HG02840 (cell line): ENCODE data around the gene TKFC.

Source experiments
- ATAC-seq: cut with Tn5 transposase; IDR thresholded peaks from one replicate; pipeline ENCODE4 v1.9.1; 2021; ENCODE audit warnings: mild to moderate bottlenecking, moderate library complexity, moderate number of reproducible peaks; ENCODE audit not compliant: unreplicated experiment, low FRiP score

TKFC gene

DNA sequence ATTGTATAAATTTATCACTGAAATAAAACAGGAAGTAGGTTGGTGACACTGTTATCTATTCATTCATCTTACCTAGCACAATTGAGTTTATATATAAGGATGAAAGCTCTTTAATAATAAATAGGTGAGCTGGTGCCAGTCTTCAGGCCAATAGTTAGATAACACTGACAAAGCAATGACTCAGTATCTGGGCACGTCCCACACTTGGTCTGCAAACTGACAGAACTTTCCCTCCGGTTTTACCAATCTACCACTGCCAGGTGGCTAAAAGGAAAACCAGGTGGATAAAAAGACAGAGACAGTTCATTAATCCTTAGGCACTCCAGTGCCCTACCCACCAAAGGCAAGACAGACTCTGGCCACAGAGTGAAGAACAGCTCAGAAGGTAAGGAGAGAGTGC, 17.8 kb upstream of the TKFC start:
- no peak for ATAC-seq

DNA sequence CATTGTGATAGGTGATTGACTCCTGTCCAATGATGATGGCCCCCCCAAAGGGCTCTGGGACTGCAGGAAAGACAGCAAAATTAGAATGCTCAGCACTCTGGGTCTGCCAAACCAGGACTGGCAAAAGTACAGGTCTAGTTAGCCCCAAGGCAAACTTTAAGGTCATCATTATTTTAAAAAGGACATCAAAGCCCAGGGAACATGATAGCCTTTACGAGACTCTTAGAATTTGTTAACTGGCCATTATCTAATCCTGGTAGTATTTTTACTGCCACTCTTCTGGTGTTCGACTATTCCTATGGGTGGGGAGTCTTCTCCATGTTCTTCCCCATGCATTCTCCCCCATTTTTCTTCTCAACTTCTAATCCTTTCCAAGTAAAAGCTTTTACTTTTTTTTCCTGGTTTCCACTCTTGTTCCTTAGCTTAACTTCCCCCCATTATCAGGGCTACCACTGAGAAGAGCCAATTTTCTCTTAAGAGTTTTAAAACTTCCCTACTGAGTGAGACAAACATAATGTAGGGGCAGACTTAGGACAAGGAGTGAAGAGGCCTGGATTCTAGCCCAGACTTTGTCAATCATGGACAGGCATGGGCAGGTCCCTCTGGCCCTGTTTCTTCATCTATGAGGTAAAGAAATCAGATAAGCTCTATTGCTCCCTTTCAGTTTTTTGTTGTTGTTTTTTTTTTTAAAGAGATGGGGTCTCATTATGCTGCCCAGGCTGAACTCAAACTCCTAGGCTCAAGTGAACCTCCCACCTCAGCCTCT, 7.2 kb upstream of the TKFC start:
- no peak for ATAC-seq

DNA sequence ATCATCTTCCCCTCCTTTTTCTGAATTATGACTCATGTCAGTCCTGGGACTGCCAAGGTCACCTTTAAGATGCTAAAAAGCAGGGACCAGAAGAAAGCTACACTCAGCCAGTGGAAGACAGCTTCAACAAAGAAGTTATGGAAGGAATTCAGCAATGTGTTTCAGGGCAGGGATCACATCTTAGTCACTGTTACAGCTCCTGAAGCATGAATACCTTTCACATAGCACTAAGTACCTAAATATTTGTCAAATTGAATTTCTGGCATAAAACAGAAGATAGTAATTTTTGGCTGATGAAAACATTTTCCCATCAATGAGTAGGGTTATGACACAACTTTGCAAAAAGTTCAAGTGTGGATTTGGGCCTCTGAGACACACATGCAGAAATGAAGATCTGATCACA, 5.4 kb upstream of the TKFC start:
- ATAC-seq, result no peak

DNA sequence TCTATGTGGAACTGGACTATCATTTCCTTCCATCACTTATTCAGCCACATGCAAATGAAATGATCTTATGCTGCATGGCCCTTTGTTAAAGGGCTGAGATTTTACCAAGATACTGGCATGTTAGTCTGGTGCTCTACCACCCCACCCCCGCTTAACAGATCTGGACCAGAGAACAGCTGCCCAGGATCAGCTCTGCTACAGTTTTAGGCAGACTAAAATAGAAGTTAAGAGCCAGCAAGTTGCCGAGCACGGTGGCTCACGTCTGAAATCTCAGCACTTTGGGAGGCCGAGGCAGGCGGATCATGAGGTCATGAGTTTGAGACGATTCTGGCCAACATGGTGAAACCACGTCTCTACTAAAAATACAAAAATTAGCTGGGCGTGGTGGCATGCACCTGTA, 4.7 kb upstream of the TKFC start:
- ATAC-seq, result no peak

DNA sequence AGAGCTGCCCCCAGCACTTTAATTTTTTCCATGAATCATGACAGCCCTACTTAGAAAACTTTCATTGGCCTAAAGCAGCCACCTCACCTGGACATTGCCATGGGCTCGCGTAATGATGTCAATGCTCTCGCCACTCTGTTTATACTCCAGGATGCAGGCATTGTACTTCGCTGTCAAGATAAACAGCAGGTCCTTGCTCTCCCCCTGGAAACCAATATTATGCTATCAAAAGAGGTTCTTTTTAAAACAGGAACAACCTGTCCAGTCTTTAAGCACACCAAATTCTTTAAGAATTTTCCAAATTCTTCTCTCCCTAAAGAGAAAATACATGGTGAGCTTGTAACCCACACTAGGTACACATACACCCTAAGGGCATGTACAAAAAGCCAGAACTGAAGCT, 3.2 kb upstream of the TKFC start:
- no peak for ATAC-seq

DNA sequence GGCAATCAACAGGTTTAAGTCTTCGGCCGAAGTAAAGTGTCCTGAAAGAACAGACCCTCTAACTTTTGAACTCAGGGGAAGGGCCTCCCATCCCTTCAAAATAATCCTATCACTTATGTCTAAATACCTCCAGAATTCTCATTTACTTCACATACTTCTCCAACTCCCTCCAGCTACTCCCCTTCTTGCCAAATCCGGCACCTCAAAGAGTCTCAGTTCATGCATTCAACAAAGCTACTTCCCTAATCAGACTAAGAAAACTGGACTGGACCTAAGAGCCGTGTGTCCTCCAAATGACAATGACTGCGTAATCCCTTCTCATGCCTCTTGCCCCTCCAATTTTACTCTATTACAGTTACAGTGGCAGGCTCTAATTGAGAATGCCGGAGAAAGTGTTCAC, 1.4 kb upstream of the TKFC start:
- ATAC-seq, result no peak

DNA sequence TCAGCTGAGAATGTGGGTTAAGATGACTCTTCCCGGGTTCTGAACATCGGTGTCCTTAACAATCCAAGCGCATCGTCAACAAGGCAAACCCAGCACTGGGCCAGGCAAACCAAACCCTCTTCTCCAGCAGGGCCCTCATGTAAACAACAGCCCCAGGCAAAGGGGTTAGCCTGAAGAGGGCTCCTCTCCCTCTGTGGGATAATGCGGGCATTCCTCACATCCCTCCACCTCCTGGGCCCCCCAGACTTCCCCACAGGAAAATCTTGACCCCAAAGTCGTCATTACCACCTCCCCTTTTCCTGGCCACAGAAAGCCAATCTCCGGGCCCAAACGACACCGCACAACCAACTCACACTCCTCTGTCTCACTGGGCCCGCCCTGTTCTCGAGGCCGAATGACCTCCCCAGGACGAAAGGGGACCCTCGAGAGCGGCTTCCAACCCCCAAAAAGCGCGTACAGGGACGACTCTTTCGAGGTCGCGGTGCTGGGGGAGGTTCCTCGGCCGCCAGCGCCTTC, 689 bp upstream of the TKFC start:
- ATAC-seq, result no peak

DNA sequence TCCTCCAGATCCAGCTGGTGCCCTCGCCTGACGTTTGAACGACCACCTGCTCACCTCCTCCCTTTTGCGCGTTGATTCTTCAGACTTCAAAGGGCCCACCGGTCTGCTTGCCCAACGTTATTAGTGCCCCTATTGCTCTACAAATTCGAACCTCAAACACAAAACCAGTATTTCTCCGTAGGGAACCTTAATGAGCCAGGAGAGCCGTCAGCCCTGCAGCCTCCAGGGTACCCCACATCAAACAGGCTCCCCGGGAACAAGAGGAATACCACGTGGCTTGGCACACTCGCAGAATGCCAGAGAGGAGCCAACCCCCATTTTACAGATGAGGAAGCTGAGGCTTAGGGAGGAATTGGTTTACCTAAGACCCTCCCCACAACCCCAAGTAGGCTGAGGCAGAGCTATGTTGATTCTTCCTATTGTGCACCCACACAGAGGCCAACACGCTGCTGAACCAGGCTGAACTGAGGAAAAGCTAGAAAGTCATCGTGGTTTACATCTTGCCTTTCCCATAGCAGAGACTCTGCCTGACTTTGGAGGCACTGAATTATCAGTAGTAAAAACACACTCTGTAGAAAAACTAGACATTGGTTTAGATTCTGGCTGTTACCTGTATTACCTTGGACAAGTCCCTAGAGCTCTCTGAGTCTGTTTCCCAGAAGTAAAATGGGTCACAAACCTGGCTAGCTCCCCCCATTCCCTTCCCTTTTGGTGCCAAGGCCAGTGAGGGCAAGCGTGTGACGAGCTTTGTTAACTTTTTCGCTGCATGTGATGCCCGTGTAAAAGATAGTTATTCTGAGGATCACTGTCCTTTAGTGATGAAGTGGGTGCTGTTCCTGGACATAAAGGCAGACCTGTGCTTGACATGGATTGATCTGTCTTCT, 764 bp downstream of the TKFC start:
- no peak for ATAC-seq

DNA sequence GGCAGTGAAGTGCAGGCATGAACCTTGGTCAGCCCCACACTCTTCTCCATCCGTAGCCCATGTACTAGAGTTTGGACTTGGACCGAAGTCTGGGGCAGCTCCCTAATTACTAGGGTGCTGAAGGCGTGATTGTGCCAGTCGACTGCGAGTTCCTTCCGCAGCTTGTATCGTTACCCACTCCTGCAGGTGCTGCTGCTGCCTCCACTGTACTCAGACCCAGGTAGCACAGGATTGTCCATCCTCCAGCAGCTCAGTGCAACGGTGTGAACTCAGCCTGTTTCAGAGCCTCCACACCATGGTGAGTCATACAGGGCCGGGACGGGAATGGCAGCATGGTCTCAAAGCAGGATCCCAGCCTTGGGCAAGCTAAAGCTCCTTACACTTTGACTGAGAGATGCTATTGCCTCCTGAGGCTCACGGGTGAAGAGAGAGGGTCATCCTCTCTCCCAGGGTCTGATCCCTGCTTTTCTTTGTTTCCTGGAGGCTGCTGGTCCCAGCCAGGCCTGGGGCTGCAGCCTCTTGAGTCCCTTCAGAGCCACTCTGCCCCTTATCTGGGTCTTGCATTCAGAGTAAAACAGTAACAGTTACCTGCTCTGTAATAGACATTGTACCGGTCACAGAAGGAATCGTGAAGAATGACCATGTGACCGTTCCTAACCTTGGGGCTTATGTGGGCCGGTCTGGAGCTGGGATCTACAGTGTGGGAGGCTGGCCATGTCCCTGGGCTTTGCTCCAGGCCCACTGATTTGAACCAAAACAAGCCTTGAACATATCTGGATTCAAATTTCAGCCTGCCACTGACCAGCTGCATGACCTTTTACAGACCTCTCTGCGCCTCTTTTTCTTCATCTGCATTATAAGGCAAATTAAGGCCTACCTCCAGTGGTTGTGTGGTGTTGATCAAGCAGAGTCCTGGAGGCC, 1.7 kb downstream of the TKFC start:
- no peak for ATAC-seq

DNA sequence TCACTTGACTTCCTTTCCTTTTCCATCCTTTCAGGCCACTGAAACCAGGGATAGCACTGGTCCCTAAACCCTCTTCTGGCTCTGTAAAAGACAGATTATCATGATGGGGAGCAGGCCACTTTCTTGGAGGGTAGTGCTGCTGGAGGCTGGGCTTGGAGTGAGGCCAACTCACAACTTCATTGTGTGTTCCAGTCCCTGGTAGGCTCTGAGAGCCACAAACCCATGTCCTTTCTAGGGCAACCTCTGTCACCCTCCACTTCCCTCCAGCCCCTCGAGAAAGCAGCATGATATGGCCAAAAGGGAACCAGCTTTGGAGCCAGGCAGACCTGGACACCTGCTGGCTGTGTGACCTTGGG, 2.3 kb downstream of the TKFC start:
- no peak for ATAC-seq

DNA sequence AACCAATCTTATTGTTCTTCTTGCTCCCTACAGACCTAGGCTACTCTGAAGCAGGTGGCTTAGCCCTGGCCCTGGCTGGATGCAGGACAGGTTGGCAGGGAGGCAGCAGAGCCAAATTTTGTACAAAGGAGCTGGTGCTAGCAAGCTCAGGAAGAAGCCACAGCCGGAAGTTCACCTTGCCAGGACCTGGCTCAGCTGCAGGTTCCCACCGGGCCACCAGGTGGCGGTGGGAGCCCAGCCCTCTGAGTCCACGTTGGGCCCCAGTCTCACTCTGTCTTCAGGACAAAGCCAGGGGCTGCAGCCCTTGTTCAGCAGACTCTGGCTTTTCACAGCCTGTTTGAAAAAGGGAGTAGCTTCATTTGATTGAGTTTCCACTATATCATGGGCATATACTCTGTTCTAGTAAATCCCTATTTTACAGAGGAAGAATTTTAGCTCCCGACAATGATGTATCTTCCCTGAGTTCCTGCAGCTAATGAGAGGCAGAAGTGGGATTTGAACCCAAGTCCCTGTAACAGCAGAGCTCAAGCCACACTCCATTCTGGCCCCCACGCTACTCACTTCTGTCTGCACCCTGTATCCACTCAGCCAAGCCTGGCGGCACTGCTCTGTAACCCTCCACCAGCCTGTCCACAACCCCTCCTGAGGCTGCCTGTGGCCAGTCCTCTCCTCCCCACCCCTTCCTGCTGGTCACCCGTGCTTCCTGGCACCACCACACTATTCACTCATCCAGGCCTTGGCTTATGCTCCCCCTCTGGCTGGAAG, 3.3 kb downstream of the TKFC start:
- peak; percentile 54 for ATAC-seq

DNA sequence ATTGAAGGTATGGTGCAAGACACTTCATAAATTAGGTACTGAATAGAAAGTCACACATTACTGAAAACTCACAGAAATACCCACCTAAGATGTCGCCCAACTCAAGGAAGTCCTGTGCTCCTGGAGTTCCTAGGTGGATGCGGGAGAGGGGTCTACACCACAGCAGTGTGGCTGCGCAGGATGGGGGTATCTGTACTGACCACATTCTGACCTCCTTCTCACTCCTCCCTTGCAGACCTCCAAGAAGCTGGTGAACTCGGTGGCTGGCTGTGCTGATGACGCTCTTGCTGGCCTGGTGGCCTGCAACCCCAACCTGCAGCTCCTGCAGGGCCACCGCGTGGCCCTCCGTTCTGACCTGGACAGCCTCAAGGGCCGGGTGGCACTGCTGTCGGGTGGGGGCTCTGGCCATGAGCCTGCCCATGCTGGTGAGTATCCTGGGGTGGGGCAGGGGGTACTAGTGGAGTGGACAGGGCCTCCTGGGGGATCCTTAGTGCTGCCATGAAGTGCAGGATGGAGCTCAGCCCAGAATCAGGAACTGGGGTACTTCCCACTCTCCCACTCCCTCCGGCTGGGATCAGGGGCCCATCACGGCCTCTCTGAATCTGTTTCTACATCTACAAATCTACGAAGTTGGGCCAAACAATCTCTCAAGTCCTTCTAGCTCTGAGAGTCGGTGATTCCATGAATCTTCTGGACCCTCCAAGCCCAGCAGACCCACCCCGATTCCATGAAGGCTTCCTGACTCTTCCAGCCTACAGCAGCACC, 4.9 kb downstream of the TKFC start:
- no peak for ATAC-seq

DNA sequence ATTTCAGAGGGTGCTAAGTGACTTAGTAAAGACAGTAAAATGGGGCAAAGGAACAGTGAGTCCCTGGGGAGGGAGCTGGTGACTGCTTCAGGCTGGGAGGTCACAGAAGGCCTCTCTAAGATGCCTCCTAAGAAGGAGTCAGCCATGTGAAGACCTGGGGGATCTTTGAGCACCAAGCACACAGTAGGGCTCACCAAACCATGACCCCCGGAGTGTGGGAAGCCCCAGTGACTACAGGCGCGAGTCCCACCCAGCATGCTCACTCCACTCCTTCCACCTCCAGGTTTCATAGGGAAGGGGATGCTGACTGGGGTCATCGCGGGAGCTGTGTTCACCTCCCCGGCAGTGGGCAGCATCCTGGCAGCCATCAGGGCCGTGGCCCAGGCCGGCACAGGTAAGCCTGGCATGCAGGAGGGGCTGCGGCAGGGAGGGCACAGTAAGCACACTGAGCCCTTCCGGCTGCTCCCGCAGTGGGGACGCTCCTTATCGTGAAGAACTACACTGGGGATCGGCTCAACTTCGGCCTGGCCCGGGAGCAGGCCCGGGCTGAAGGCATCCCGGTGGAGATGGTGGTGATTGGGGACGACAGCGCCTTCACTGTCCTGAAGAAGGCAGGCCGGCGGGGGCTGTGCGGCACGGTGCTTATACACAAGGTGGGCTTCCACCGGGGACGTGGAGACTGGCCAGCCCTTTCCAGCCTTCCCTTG, 5.9 kb downstream of the TKFC start:
- no peak for ATAC-seq

DNA sequence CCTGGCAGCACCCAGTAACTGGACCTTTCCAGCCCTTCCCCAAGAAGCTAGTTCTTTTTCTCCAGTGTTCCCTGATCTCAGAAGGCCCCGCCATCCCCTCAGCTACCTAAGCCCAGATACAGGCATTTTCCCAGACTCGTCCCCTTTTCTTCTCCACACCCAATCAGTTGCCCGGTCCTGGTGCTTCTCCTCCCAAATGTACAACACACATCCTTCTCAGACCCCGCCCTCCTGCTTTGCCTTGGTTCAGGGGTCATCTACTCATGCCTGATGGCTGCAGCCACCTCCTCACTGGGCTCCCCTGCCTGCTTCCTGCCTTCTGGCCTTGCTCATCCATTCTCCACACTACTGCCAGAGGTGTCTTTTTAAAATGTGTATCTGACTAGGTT, 6.5 kb downstream of the TKFC start:
- no peak for ATAC-seq

DNA sequence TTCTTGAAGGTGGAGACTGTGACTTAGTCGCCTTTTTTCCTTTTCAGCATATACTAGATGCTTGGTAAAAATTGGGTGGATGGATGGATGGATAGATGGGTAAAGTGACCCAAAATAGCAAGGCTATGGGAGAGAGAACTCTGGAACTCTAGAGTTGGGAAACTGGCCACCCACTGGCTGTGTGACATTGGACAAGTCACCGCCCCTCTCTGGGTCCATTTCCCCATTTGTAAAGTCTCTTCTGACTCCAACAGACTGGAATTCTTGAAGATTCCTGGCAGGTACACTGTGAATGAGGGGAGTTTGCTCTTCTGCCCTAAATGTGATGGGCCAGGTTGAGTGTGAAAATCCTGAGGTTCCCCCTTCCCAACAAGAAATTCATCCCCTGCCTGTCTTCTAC, 8.0 kb downstream of the TKFC start:
- no peak for ATAC-seq

DNA sequence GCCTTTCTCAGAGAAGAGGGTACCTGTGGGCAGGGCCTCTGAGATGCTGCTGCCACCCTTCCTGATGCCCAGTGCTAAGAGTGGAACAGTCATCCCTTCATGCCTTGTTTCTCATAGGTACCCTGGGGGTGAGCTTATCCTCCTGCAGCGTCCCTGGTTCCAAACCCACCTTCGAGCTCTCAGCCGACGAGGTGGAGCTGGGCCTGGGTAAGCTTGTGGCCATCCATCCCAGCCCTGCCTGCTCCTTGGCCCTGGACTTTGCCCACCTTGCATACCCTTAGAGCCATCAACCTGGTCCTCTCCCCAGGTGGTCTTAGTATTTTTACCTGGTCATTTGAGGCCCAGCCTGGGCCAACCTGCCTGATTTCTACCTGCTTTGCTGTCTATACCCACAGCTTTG, 8.7 kb downstream of the TKFC start:
- no peak for ATAC-seq

DNA sequence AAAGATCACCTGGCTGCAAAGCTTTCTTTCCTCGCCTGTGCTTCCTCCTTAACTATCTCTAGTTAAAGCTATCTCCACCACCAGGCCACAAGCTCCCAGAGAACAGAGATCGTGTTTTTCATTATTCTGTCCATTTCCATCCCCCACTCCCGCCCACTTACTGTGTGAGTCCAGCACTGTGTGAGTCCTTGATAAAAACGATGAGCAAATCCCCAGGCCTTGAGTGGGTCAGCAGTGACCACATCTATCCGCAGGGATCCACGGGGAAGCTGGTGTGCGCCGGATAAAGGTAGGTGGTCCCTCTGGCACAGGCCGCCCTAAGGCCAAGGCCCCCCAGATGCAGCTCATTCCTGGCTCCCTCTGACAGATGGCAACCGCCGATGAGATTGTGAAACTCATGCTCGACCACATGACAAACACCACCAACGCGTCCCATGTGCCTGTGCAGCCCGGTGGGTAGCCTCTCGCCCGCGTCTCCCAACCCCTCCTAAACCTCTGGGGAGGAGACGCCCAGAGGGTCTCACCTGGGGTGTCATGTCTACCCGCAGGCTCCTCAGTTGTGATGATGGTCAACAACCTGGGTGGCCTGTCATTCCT, 9.3 kb downstream of the TKFC start:
- no peak for ATAC-seq
